AG08396 (cell line): ENCODE measurements around the gene MARK1.

Experiments
- DNase-seq: peaks from one replicate; pipeline ENCODE4 v3.0.0; 2012; ENCODE audit warnings: low spot score, mixed read lengths

The MARK1 gene

DNA sequence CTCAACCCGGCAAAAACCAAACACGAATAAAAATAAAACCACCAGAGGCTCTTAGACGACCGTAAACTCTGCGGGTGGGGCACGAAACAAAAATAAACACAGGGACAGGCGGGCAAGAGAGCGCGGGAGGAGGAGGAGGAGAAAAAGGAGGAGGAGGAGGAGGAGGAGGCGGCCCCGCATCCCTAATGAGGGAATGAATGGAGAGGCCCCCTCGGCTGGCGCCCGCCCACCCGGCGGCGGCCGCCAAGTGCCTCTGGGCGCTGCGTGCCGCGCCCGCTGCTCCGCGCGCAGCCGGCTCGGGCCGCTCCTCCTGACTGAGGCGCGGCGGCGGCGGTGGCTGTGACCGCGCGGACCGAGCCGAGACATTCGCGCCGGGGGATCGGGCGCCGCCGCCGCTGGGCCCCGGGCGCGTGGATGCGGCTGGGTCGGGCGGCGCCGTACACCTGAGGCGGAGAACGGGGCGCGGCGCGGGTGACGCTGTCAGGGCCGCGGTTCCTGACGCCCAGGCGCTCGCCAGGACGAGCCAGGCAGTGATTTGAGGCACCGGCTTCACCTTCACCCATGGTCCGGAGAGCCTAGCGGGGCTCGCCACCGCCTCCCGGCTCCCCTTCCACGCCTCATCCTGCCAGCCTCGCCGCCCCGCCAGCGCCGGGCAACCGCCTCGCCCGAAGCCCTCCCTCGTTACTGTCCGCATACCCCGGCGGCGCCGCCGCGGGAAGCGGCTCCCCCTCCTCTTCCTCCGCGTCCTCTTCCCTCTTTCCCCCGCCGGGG is at the start of gene MARK1:
Gene MARK1 (plus strand): TSS at position 229 of the 771 bp plus-strand sequence. CDS start 687 bp downstream, outside the sequence.
- peak; percentile 61 for DNase-seq

DNA sequence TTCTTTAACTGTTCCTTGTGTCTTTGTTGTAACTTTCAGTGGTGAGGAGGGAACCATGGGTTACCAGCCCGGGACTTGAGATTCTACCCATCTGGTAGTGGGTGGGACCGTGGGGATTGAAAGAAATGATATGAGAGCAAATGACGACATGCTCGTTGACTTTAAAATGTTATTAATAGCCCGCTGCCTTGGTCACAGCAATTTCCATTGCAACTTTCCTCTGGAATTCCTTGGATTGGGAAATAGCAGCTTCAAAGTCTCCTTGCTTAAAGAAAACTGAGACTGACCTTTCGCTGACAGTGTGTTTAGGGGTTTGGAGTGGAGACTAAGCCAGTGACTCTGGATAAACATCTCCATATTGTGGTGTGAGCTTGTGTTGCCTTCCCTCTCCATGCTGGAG is 44.2 kb upstream of the MARK1 start:
- DNase-seq, result no peak

DNA sequence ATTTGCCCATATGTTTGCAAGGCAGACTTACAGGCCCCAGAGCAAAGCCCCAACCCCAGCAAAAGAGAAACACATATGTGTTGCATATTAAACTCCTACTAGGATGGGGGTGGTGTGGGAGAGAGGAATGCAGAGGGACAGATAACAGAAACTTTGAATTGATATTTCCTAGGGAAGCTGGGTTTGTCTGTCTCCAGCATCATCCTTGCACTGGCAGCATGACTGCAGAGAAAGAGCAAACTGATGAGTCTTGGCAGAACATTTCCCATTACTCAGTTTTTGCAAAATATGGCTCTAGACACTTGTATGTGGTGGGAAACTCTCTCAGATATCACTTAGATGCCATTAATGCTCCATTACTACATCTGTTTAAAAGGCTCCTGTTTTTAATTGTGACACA is 43.8 kb upstream of the MARK1 start:
- no peak for DNase-seq

DNA sequence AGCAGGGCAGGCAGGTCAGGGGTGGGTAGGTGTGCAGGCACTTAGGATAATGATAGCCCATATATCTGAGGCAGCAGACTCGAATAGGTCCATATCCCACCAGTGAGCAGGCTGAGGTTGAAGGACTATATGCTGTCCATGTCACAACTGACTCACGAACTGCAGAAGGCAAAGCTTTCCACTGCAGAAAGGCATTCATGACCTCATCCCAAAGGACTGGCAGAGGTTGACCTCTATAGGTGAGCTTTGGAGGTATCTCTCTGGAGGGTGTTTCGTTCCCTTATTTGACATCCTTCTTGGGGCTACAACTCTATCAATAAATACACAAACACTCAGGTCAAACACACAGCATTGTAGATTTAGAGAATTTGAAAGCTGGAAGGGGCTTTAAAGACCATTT is 42.8 kb upstream of the MARK1 start:
- no peak for DNase-seq

DNA sequence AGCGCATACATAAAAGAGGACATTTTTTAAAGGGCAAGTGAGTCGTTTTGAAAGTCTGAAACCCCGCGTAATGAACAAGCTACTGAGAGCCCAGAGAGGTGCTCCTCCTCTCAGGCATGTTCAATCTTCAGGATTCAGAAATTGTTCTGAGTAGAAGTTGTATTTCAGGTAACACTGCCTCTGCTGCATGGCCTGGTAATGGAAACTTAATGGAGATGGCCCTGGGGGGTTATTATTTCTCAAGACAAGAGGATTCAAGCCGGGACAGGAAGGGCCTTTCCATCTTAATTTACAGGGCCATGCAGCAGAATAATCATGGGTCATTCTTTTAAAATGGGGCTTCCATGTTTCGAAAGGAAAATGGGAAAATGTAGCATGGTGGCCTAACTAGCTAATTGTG is 42.1 kb upstream of the MARK1 start:
- DNase-seq, result no peak

DNA sequence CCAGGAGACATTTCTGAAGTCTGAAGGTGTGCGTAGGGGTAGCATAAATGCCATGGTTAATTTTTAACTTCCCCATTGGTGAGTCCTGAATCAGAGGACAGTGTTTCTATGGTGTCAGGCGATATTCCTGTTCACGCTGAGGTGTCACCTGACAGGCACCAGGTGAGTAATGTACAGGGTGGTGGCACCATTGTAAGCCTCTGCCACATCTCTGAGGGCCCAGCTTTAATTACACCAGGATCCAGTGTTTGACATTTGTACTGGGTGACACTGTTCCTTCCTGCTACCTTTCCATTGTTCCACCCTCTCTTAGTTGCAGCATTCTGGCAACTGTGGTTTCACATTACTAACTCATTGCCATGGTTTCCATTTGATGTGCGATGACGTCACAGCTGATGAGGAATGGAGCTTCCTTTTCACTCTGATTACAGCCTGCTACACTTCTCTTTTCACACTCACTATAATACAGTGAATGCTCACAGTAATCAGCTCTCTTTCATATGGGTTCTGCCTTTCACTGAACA is 40.6 kb upstream of the MARK1 start:
- DNase-seq, result no peak

DNA sequence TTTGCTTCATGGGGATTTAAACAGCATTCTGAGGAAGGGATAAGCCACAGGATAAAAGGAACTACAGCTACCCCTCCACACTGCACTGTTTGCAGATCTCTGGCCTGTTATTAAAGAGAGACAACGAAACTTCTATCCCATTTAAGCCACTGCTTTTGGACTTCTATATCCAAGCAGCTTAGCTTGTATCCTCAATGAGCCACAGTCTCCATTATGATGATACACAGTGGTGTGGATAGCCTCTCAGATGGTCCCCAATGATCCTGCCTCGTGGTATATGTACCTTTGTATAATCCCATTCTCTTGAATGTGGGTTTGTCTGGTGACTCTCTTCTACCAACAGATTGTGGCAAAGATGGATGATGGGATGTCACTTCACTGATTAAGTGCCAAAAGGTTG is 36.0 kb upstream of the MARK1 start:
- no peak for DNase-seq

DNA sequence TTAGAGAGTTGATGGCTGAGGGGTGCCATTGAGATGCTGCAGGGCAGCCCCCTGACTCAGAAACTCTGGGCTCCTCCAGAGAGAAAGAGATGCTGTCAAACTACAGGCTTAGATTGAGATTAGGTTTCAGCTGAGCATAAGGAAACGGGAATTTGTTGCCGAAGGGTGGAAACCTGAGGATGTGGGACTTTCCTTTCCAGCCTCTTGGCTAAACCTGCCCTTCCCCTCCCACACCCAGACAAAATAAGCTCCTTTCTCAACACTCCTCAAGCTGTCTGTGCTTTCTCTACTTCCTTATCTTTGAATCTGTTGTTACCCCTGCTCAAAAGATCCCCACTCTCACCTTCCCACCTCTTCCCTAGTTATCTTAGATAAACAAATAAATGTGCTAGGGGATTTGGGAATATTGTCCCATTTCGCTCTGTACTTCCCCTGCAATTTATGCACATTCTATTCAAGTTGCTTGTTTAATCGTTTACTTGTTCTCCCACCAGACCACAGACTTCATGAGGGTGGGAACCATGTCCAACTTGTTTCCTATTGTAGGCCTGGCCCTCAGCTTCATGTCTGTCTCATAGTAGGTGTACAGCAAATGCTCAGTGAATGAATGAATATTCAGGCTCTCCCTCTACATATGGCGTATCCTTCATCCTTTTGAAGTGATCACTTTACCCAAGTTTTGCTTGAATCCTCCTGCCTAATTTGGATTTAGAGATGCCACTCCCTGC is 30.6 kb upstream of the MARK1 start:
- DNase-seq, result no peak

DNA sequence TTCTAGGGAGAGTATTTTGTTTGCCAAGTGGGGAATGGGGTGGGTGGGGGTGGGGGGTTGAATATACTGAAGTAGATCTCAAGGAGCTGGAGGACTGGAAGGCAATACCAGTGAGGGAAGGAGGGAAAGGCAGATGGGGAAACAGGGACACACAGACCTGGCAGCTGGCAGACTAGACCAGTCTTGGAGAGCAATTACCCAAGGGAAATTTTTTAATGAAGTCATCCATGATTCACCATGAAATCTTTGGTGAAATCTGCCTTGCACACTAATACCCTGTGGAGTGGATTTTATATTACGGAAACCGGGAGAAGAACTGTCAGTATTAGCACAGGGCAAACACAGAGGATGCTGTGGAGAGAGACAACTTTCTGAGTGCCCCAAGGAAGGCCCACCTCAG is 29.7 kb upstream of the MARK1 start:
- DNase-seq, result no peak

DNA sequence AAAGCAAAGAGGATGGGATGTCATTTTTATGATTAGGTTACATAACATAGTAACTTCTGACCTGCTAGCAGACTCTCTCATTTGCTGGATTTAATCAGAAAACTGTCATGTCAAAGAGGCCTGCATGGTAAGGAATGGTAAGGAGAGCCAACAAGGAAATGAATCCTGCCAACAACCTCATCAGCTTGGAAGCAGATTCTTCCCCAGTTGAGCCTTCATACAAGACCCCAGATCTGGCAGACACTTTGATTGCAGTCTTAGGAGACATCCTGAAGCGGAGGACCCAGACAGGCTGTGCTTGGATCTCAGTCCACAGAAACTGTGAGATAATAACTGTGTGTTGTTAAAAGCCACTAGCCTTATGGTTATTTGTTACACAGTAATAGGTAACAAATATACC is 27.6 kb upstream of the MARK1 start:
- no peak for DNase-seq

DNA sequence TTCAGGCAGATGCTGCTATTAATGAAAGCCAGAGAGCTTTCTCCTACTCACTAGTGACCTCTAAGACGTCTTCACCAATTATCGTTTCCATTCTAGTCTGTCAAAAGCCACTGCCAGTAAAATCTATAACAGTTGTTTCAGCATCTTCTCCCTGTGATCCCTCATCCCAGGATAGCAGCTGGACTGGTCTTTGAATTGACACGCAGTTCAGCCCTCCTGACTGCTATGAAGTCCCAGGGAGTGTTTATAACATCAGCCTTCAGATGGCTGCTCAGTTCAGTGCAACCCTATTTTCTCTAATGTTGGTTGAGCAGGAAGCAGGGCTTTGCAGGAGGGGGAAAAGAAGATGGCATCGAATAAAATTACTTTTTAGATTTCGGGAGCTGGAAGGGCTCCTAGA is 23.6 kb upstream of the MARK1 start:
- no peak for DNase-seq

DNA sequence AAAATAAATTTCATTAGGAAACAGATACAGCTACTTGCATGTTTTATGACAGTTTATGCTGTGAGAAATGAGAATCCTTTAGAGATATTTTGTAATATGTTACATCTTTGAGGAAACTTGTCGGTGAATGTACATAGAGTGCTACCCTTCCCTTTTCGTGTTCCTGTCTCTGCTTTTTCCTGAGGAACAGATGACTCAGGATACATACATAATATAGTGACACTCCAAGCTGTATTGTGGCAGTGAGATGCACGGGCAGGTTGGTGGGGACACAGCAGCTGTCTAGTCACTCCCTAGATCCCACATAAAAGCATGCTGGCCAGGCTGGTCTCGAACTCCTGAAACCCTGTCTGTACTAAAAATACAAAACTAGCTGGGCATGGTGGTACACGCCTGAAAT is 20.9 kb upstream of the MARK1 start:
- no peak for DNase-seq

DNA sequence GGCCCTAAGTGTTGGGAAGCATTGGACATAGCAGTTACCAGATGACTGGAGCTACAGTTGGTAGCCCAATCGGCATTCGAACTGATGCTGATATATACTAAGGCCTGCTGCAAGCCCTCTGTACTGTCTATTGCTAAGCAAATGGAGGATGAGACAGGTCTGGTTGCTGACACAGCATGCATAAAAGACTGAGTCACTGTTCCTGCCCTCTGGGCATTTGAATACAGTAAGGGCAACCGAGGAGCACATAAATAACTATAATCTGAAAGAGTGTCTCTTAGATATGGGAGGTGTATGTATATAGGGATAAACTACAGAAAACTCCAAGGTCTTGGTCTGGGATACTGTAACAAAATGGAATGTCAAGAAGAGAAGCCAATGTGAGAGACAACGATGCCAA is 16.8 kb upstream of the MARK1 start:
- DNase-seq, result no peak

DNA sequence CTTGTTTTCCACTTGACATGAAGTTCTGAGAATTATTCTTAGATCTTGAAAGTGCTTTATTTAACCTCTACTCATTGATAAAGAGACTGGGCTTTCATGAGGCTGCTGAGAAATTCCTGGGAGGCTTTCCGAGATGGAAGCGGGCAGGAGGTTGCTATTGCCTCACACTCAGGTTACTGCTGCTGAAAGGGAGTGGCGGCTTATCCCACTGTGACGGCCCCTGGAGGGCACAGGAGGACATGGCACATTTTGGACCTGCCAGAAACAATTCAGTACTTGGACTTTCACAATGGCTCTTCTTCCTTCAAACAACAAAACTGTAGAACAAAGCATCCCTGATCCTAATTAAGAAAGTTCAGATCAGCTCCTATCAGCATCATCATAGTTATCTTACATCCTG is 16.2 kb upstream of the MARK1 start:
- no peak for DNase-seq

DNA sequence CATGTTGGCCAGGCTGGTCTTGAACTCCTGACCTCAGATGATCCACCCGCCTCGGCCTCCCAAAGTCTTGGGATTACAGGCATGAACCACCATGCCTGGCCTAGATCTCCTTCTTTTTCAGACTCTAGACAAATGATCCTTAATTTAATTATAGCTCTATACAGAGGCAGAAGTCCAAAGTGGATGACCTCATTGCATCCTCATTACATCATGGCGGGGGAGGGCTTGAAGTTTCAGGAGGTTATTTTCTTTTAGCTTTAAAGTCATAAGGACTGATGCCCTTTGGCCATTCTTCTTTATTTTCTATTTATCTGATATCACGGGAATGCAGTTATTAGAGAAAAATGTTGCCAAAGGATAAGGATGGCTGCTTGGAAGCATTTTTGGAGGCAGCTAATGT is 14.1 kb upstream of the MARK1 start:
- no peak for DNase-seq

DNA sequence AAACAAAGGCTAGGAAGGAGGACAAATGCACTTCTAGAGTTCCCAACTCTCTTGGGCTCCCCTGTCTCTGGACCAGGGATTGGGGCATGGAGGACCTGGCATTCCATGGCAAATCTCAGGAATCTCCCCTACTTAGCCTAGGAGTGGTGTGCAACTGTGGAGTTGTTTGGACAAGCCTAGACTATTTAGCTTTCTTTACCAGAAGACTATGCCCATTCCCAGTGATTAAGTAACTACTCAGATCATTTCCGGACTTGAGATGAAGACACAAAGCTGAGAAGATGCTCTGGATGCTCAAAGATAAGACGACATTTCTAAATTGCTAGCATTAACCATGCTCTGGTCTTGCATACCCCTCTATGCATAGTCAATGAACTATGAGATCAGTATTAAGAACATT is 13.7 kb upstream of the MARK1 start:
- DNase-seq, result no peak

DNA sequence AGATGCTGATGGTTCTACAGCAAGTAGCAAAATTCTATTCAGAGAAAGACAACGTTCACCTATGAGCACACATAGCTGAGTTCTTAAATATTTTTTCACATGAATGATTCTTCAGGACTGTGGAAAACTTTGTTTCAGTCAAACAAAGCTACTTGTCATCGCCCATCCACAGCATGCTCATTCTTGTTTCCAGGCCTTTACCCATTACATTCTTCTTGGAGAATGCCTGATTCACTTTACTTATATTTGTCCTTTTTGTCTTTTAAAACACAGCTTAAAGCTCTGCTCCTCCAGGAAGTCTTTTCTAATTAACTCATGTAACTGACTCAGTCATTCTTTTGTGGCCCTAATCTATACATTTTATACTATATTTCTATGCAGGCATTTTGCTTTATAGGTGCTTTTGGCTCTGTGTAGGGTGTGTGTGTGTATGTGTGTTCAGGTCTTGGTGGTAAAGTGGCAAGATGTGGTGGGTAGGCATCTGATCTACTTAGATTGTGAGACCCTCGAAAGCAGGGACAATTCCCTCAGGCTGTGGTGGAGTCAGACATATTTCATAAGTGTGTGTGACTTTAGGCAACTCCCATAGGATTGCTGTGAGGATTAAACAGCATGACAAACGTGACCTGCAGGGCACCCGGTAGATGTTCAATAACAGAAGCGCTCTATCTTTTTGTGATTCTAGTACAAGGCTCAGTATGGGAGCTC is 11.8 kb upstream of the MARK1 start:
- no peak for DNase-seq

DNA sequence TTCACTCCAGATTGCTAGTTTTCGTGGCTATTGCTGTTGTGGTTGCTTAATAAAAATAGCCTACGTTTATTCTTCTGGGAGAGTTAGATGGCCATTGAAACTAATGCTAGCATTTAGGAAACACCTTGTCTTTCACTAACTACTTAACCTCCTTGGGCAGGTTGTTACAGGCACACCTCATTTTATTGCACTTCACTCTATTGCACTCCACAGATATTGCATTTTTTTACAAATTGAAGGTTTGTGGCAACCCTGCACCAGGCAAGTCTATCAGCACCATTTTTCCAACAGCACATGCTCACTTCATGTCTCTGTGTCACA is 11.3 kb upstream of the MARK1 start:
- DNase-seq, result no peak

DNA sequence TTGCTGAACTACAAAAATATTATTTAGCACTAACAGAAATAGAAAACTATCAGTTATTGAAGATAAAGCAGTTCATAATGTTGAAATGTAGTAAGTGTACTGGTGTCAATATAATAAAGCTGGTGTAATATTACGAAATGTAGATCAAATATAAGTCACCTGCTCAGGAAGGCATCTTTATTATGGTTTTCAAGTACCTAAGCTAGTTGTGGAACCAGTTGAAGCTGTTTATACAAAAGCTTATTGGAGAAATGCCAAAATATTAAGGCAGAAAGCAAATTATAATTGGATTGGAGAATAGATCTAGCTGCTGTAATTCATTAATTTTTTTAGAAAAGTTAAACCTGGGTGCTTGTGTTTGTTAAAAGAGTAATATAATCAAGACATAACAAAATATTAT is 6.2 kb upstream of the MARK1 start:
- no peak for DNase-seq

DNA sequence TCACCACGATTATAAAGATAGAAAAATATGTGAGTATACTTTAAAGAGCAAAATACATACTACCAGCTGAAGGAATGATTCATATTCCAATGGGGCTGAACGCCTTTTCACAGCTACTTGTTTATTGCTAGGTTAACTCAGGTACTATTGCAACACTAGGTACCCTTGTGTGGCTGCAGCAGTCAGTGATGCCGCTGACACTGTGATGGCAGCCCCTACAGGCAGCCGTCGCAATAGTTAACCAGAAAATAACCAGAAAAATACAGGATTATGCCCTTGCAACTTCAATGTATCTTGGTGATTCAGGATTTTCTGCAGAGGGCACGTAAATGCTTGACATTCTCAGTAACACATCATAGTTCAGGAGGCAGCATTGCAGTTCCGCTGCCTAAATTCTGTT is 1.6 kb upstream of the MARK1 start:
- DNase-seq, result no peak

DNA sequence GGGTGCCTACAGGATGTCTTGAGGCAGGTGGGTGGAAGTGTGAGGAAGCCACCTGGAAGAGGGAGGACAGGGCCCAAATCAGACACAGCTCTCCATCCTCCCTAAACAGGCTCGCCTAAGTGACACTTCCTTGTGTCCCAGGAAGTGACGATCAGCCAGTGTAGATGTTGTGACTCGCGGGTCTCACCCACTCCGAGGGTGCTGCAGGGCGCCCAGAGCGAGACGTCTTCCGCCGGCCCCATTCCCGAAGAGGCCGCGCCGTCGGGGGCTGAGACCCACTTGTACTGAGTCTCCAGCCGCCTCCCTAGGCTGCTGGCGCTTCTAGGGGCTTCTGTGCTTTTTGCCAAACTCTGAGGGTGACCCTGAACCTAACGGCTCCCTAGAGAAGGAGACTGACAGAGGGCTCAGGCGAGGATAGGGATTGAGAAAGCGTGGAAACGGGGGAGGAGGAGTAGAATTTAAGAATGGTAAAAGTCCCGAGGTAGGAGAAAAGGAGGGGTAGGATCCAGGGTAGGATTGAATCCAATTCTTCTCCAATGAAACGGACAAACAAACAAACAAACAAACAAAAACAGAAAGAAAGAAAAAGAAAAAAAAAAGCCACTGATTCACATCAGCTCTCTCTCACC is 543 bp upstream of the MARK1 start:
- no peak for DNase-seq

DNA sequence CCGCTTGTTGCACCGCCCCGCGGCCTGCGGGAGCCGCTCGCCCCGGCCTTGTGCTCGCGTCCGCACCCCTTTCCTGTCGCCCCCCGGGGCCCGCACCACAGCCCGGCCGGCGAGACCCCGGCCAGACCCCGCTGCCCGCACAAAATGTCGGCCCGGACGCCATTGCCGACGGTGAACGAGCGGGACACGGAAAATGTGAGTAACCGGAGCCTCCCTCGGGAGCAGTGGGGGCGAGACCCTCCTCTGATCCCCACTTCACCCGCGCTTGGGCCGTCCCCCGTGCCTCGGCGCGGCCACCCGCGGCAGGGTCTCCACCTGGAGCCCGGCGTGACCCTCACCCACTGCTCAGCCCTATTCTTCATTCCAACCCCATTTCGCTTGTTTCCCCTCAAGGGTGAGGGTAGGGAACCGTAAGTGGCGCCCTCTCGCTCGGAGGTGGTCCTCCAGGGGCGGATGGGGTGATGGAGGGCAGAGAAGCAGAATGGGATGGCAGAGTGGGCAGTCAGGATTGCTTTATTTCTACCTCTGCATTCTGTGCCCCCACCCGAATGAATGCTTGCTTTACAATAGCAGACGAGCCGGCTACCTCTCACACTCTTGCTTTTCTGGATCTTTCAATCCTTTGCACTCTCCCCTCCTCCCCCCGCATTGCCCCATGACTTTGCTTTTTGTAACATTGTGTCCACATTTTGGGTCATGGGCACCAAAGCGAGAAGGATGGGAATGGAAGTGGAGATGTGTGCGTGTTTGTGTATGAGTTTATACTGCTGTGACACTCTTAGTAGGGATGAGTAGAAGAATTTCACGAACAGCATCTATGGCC is 954 bp downstream of the MARK1 start:
- DNase-seq, result no peak
